Measurements from ENCODE around the gene P4HA3. TPM values are rescaled to one million over a fixed set of nuclear protein-coding genes. Genes with fewer than 3 reads are reported as not detected.

P4HA3 gene
- total and polyA plus RNA-seq, 2 donors: 1.0 to 5.1 TPM

DNA sequence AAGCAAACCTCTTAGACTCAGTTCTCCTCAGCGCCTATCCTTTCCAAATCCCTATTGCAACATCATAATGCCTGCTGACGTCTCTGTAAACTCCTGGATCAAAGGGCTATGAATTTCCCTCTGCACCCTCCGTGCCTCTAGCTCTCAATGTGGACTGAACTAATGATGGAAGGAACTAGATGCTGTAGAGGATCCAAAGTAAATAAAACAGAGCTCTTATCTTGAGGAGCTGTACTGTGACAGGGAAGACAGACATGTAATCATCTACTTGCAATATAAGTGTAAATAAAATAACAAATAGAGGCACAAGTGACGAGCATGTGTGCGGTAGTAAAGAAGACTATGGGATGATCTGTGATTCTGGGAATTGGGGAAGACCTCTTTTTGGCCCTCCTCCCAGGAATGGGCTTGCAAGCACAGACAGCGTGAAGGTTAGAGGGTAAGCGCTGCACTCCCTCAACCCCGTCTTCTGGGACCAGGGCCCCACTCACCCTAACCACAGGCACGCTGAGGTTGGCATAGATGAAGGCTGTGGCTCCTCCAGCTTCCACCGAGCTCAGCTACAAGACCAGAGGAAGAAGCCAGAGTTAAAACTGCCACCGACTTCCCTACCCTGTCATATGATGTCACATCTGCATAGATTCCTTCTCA, 42.2 kb downstream of the P4HA3 start:
- H3K4me3 ChIP-seq (ENCODE audit: low read depth, low read length): no peak overlapping the region
- 70% methylated on average over 11 of the region's 11 CpGs for WGBS
- DNase-seq (ENCODE audit: extremely low spot score): no peak
- no peak overlapping the region for H3K27ac ChIP-seq (ENCODE audit: low read depth)
- no peaks in the 10 kb centered on the region for H3K4me1 ChIP-seq (ENCODE audit: insufficient read depth)
- H3K36me3 ChIP-seq (ENCODE audit: insufficient read depth): no peaks in the 10 kb centered on the region

- no peaks in the 10 kb centered on the region for H3K4me1 ChIP-seq (ENCODE audit: insufficient read depth)
- WGBS: 85% methylated on average over 4 of the region's 4 CpGs
- no peak for DNase-seq (ENCODE audit: extremely low spot score)
- no peak overlapping the region for H3K4me3 ChIP-seq (ENCODE audit: low read depth, low read length)
- H3K36me3 ChIP-seq (ENCODE audit: insufficient read depth): no peaks in the 10 kb centered on the region
- H3K27ac ChIP-seq (ENCODE audit: low read depth): no peak overlapping the region
These were observed 43.0 kb downstream of the P4HA3 start for GRCh38 chr11:74268456-74268855.

GRCh38 chr11:74267014-74267413, 44.4 kb downstream of the P4HA3 start:
- H3K27ac ChIP-seq (ENCODE audit: low read depth): no peak overlapping the region
- H3K4me3 ChIP-seq (ENCODE audit: low read depth, low read length): no peak overlapping the region
- no peak for DNase-seq (ENCODE audit: extremely low spot score)
- no peaks in the 10 kb centered on the region for H3K4me1 ChIP-seq (ENCODE audit: insufficient read depth)
- no peaks in the 10 kb centered on the region for H3K36me3 ChIP-seq (ENCODE audit: insufficient read depth)
- 82% methylated on average over 6 of the region's 6 CpGs for WGBS

DNA sequence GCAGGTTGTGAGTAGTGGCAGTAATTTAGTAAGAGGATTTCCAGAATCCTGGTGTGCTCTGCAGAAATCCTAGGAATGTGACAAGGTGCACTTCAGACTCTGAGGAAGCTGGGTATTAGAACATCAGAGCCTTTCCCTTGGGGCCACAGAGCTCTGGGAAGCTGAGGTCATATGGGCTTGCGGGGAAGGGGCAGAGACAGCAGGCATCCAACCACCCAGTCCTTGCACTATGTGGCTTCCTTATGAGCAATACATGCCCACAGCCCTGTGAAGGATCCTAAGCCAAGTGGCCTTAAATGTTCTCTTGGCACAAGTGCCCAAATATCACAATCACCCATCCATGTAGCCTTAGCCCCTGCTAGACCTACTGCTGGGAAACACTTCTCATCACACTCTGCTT, 46.2 kb downstream of the P4HA3 start:
- no peak for DNase-seq (ENCODE audit: extremely low spot score)
- H3K36me3 ChIP-seq (ENCODE audit: insufficient read depth): no peaks in the 10 kb centered on the region
- 95% methylated on average over 1 of the region's 1 CpG for WGBS
- H3K27ac ChIP-seq (ENCODE audit: low read depth): no peak overlapping the region
- no peak overlapping the region for H3K4me3 ChIP-seq (ENCODE audit: low read depth, low read length)
- no peaks in the 10 kb centered on the region for H3K4me1 ChIP-seq (ENCODE audit: insufficient read depth)

DNA sequence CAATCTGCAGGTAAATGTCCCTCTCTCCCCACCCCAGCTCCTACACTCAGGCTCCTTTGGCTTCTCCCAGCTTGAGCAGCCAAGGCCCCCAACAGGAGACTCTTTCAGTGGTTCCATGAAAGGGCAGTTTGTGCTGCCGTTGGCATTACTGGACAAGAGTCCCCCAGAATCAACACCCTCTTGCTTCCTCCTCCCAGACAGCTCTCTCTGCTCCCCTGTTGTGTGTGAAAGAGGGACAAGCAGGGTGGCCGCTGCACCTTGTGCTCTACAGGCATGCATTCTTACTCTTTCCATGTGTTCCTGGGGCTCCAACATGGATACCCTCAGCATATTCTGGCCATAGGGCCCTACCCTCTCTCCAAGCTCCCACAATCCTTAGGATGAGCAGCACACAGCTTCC, 48.7 kb downstream of the P4HA3 start:
- WGBS: 92% methylated on average over 2 of the region's 2 CpGs
- H3K27ac ChIP-seq (ENCODE audit: low read depth): no peak overlapping the region
- DNase-seq (ENCODE audit: extremely low spot score): no peak
- no peak overlapping the region for H3K4me3 ChIP-seq (ENCODE audit: low read depth, low read length)
- H3K36me3 ChIP-seq (ENCODE audit: insufficient read depth): no peaks in the 10 kb centered on the region
- H3K4me1 ChIP-seq (ENCODE audit: insufficient read depth): no peaks in the 10 kb centered on the region

DNA sequence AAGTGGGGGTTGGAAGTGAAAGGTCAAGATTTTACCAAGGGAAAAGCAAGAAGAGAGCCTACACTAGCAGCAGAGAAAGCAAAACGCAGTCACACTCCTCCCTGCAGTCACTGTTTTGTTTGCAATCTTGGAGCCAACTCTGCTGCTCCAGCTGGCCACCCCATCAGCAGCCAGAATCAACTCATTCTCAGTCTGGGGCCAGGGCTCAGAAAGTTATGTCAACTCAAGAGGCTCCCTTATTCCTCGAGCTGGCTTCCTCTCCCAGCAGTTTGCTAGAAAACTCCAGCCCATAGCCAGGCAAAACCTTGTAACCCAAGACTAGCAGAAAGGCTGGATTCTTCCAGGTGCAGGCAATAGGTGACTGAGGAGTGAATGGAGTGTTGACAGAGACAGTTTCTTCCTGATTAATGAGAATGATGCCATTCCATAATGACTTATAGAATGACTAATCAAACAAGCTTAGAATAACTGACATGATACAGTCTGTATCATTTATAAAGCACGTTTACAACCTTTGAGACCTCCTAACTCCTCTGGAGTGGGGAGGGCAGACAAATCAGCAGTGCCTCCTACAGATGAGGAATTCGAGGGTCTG, 53.4 kb downstream of the P4HA3 start:
- 36% methylated on average over 4 of the region's 4 CpGs for WGBS
- Histone ChIP-seq H3K27ac (ENCODE audit: low read depth) (no peak overlapping the region), H3K36me3 (ENCODE audit: insufficient read depth) (peaks cover 3% of the 10 kb centered on the region), H3K4me3 (ENCODE audit: low read depth, low read length) (no peak overlapping the region), H3K4me1 (ENCODE audit: insufficient read depth) (no peaks in the 10 kb centered on the region)
- DNase-seq (ENCODE audit: extremely low spot score): no peak

- Histone ChIP-seq H3K27ac (ENCODE audit: low read depth) (no peak overlapping the region), H3K36me3 (ENCODE audit: insufficient read depth) (peaks cover 5% of the 10 kb centered on the region), H3K4me1 (ENCODE audit: insufficient read depth) (no peaks in the 10 kb centered on the region), H3K4me3 (ENCODE audit: low read depth, low read length) (no peak overlapping the region)
- WGBS: 86% methylated on average over 5 of the region's 5 CpGs
- no peak for DNase-seq (ENCODE audit: extremely low spot score)
These were observed 54.9 kb downstream of the P4HA3 start for GRCh38 chr11:74256378-74257133.

DNA sequence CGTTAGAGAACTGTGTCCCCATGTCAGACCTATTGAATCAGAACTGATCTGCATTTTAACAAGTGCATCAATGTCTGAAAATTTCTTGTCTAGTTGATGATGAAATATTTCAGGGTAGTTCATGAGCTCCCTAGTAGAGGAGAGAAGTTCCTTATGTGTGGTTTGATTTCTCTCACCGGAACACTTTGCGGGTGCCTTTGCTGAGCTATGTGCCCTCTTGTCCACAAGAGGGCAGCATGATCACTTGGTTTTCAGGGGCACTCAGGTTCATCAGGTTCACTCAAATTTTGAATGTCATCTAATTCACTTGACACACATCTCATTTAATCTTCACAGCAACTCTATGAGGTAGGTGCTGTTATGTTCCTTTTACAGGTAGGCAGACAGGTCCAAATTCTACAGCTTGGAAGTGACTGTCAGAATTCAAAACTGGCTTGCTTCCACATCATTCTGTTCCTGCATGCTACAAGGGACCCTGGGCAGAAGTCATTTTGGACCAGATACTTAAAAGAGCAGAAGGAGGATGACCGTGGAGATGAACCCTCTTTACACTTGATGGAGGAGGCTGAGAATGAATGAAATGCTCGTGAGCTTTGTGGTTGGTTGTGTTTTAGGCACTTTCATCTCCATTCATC, 55.6 kb downstream of the P4HA3 start:
- 49% methylated on average over 5 of the region's 5 CpGs for WGBS
- H3K27ac ChIP-seq (ENCODE audit: low read depth): no peak overlapping the region
- no peak overlapping the region for H3K4me3 ChIP-seq (ENCODE audit: low read depth, low read length)
- H3K4me1 ChIP-seq (ENCODE audit: insufficient read depth): no peaks in the 10 kb centered on the region
- peak; percentile 13 for DNase-seq (ENCODE audit: extremely low spot score)
- H3K36me3 ChIP-seq (ENCODE audit: insufficient read depth): peaks cover 8% of the 10 kb centered on the region

- no peak for DNase-seq (ENCODE audit: extremely low spot score)
- peaks cover 8% of the 10 kb centered on the region for H3K36me3 ChIP-seq (ENCODE audit: insufficient read depth)
- WGBS: 87% methylated on average over 8 of the region's 8 CpGs
- no peaks in the 10 kb centered on the region for H3K4me1 ChIP-seq (ENCODE audit: insufficient read depth)
- H3K4me3 ChIP-seq (ENCODE audit: low read depth, low read length): no peak overlapping the region
- H3K27ac ChIP-seq (ENCODE audit: low read depth): no peak overlapping the region
These were observed 58.1 kb downstream of the P4HA3 start for GRCh38 chr11:74253361-74253760.

DNA sequence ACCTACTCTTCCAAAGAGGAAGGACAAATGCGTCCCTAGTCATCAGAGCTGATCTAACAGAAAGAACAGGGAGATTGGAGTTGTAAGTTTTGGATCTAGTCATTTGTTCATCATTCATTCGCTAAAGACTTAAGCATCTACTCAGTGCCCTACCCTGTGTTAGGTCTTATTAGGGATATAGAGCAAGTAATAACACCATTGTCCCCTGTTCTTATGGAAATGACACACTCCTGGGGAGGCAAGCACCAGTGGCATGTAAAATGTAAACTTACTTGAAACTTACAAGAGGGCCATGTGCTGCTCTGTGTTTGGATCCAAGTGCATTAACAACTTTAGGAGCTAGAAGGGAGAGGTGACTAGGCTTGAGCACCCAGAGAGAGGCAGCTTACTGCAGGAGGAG, 61.9 kb downstream of the P4HA3 start:
- no peak overlapping the region for H3K27ac ChIP-seq (ENCODE audit: low read depth)
- DNase-seq (ENCODE audit: extremely low spot score): no peak
- H3K4me3 ChIP-seq (ENCODE audit: low read depth, low read length): no peak overlapping the region
- 91% methylated on average over 2 of the region's 2 CpGs for WGBS
- peaks cover 14% of the 10 kb centered on the region for H3K36me3 ChIP-seq (ENCODE audit: insufficient read depth)
- H3K4me1 ChIP-seq (ENCODE audit: insufficient read depth): no peaks in the 10 kb centered on the region

- 93% methylated on average over 1 of the region's 1 CpG for WGBS
- H3K36me3 ChIP-seq (ENCODE audit: insufficient read depth): peaks cover 11% of the 10 kb centered on the region
- no peak overlapping the region for H3K4me3 ChIP-seq (ENCODE audit: low read depth, low read length)
- no peak overlapping the region for H3K27ac ChIP-seq (ENCODE audit: low read depth)
- H3K4me1 ChIP-seq (ENCODE audit: insufficient read depth): no peaks in the 10 kb centered on the region
- DNase-seq (ENCODE audit: extremely low spot score): no peak
These were observed 63.0 kb downstream of the P4HA3 start for GRCh38 chr11:74248469-74248868.

GRCh38 chr11:74238243-74238642, 73.2 kb downstream of the P4HA3 start:
- WGBS: 80% methylated on average over 1 of the region's 1 CpG
- Histone ChIP-seq H3K4me3 (ENCODE audit: low read depth, low read length) (no peak overlapping the region), H3K4me1 (ENCODE audit: insufficient read depth) (no peaks in the 10 kb centered on the region), H3K36me3 (ENCODE audit: insufficient read depth) (peaks cover 6% of the 10 kb centered on the region), H3K27ac (ENCODE audit: low read depth) (no peak overlapping the region)
- no peak for DNase-seq (ENCODE audit: extremely low spot score)

DNA sequence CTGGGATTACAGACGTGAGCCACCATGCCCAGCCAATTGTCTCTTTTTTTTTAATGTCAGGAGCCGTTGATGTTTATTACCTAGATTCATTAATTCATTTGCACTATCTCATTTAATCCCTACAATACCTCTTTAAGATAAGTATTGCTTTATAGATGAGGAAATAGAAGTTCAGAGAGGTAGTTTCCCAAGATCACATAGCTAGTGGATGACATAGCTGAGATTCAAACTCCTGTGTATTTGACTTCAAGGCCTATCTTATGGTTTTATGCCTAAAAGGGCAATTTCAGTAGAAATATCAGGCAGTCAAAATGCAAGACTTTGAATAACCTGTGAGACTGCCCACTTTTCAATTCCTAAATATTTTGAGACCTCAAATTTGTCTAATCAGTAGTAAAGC, 73.9 kb downstream of the P4HA3 start:
- Histone ChIP-seq H3K4me3 (ENCODE audit: low read depth, low read length) (no peak overlapping the region), H3K4me1 (ENCODE audit: insufficient read depth) (no peaks in the 10 kb centered on the region), H3K27ac (ENCODE audit: low read depth) (no peak overlapping the region), H3K36me3 (ENCODE audit: insufficient read depth) (peaks cover 6% of the 10 kb centered on the region)
- DNase-seq (ENCODE audit: extremely low spot score): no peak
- WGBS: 75% methylated on average over 2 of the region's 2 CpGs

GRCh38 chr11:74235121-74235520, 76.3 kb downstream of the P4HA3 start:
- H3K27ac ChIP-seq (ENCODE audit: low read depth): no peak overlapping the region
- H3K36me3 ChIP-seq (ENCODE audit: insufficient read depth): peaks cover 5% of the 10 kb centered on the region
- no peak overlapping the region for H3K4me3 ChIP-seq (ENCODE audit: low read depth, low read length)
- no peaks in the 10 kb centered on the region for H3K4me1 ChIP-seq (ENCODE audit: insufficient read depth)
- 92% methylated on average over 4 of the region's 4 CpGs for WGBS
- no peak for DNase-seq (ENCODE audit: extremely low spot score)

Measured in urinary bladder (tissue), 4 donors.